HEK293 (cell line): ENCODE measurements around the gene SLC26A8.

Experiments used
- CTCF ChIA-PET: fragments of 350-600 bp; formaldehyde crosslinking; extraction: SDS; loops from one replicate; lab custom pipeline; 2021; ENCODE audit warnings: antibody characterized with exemption; lab: Yijun Ruan, JAX
- POLR2A ChIA-PET: fragments of 300-600 bp; formaldehyde crosslinking; extraction: SDS; loops from one replicate; lab custom pipeline; 2020; ENCODE audit warnings: antibody characterized with exemption, inconsistent platforms; lab: Yijun Ruan, JAX
- H3K27ac ChIP-seq: fragments of 200-500 bp; sonication (Bioruptor generic); 2 replicates; pipeline ENCODE4 v1.5.1; 2014; ENCODE audit warnings: low read depth, low read length, control low read depth, inconsistent platforms; ENCODE audit errors: extremely low read depth
- H3K36me3 ChIP-seq, 2 experiments: fragments of 200-500 bp in 1 of 2; sonication (Bioruptor generic) in 1 of 2; 1 replicate in 1 of 2; 2 replicates in 1 of 2; pipeline ENCODE4 v1.5.1; 2014 to 2017; ENCODE audit warnings: inconsistent platforms in 2 of 2, low read length in 2 of 2; ENCODE audit not compliant: control insufficient read depth in 2 of 2, insufficient read depth in 1 of 2
- H3K4me1 ChIP-seq: fragments of 200-500 bp; sonication (Bioruptor generic); 2 replicates; pipeline ENCODE4 v1.5.1; 2014; ENCODE audit warnings: mild to moderate bottlenecking, low read length, inconsistent platforms; ENCODE audit not compliant: control insufficient read depth, insufficient read depth
- H3K4me3 ChIP-seq: 2 replicates; pipeline ENCODE4 v1.5.1; 2011; ENCODE audit warnings: low read depth, mild to moderate bottlenecking, control low read depth, low read length, moderate library complexity
- H3K9me3 ChIP-seq: fragments of 200-500 bp; sonication (Bioruptor generic); 2 replicates; pipeline ENCODE4 v1.5.1; 2014; ENCODE audit warnings: low read depth, low read length, inconsistent platforms; ENCODE audit not compliant: control insufficient read depth, insufficient read depth
- GFI1B ChIP-seq: fragments of 450-650 bp; formaldehyde crosslinking; IDR thresholded peaks from 2 replicates; pipeline ENCODE4 v1.5.1; 2016; ENCODE audit warnings: missing biosample characterization, missing genetic modification characterization
- HOXC10 ChIP-seq: sonication (generic); formaldehyde crosslinking; IDR thresholded peaks from 2 replicates; pipeline ENCODE4 v1.8.1; 2023; ENCODE audit warnings: mild to moderate bottlenecking, missing genetic modification reagents
- KLF7 ChIP-seq: fragments of 450-650 bp; formaldehyde crosslinking; IDR thresholded peaks from 2 replicates; pipeline ENCODE4 v1.5.1; 2016; ENCODE audit warnings: missing biosample characterization, missing genetic modification characterization, borderline replicate concordance
- REPIN1 ChIP-seq: fragments of 450-650 bp; formaldehyde crosslinking; IDR thresholded peaks from 2 replicates; pipeline ENCODE4 v1.5.1; 2017; ENCODE audit warnings: missing biosample characterization, missing genetic modification characterization, low read depth
- SCRT2 ChIP-seq: fragments of 450-650 bp; formaldehyde crosslinking; IDR thresholded peaks from 2 replicates; pipeline ENCODE4 v1.5.1; 2016; ENCODE audit warnings: missing biosample characterization, missing genetic modification characterization
- SETDB1 ChIP-seq: IDR thresholded peaks from one replicate; pipeline ENCODE4 v1.6.1; 2017; ENCODE audit warnings: mild to moderate bottlenecking, low read length, moderate library complexity, mixed read lengths; ENCODE audit not compliant: insufficient read length
- ZNF155 ChIP-seq: fragments of 450-650 bp; formaldehyde crosslinking; IDR thresholded peaks from 2 replicates; pipeline ENCODE4 v1.5.1; 2016; ENCODE audit warnings: missing biosample characterization, missing genetic modification characterization
- ZNF174 ChIP-seq: fragments of 450-650 bp; formaldehyde crosslinking; IDR thresholded peaks from 2 replicates; pipeline ENCODE4 v1.5.0; 2017; ENCODE audit warnings: missing biosample characterization, mild to moderate bottlenecking, missing genetic modification characterization
- ZNF211 ChIP-seq: fragments of 450-650 bp; formaldehyde crosslinking; IDR thresholded peaks from 2 replicates; pipeline ENCODE4 v1.5.1; 2016; ENCODE audit warnings: low read depth, missing biosample characterization, missing genetic modification characterization
- ZNF350 ChIP-seq: fragments of 450-650 bp; formaldehyde crosslinking; IDR thresholded peaks from 2 replicates; pipeline ENCODE4 v1.5.0; 2017; ENCODE audit warnings: missing biosample characterization, mild to moderate bottlenecking, missing genetic modification characterization
- ZNF48 ChIP-seq: fragments of 450-650 bp; formaldehyde crosslinking; IDR thresholded peaks from 2 replicates; pipeline ENCODE4 v1.5.1; 2016; ENCODE audit warnings: missing biosample characterization, missing genetic modification characterization
- ZNF521 ChIP-seq: fragments of 450-650 bp; formaldehyde crosslinking; IDR thresholded peaks from 2 replicates; pipeline ENCODE4 v1.5.1; 2017; ENCODE audit warnings: missing biosample characterization, mild to moderate bottlenecking, missing genetic modification characterization
- ZNF529 ChIP-seq: fragments of 450-650 bp; formaldehyde crosslinking; IDR thresholded peaks from 2 replicates; pipeline ENCODE4 v1.5.1; 2017; ENCODE audit warnings: missing genetic modification characterization, missing biosample characterization; ENCODE audit not compliant: insufficient replicate concordance
- ZNF549 ChIP-seq: fragments of 450-650 bp; IDR thresholded peaks from 2 replicates; pipeline ENCODE4 v1.5.1; 2018; ENCODE audit warnings: missing biosample characterization, missing genetic modification characterization, mild to moderate bottlenecking, inconsistent platforms, moderate library complexity
- ZNF555 ChIP-seq: fragments of 450-650 bp; formaldehyde crosslinking; conservative IDR thresholded peaks from 2 replicates; pipeline ENCODE4 v1.5.1; 2017; ENCODE audit warnings: missing biosample characterization, mild to moderate bottlenecking, missing genetic modification characterization, inconsistent platforms
- ZNF571 ChIP-seq: fragments of 450-650 bp; formaldehyde crosslinking; IDR thresholded peaks from 2 replicates; pipeline ENCODE4 v1.5.0; 2017; ENCODE audit warnings: missing biosample characterization, missing genetic modification characterization
- ZNF585B ChIP-seq: fragments of 450-650 bp; formaldehyde crosslinking; IDR thresholded peaks from 2 replicates; pipeline ENCODE4 v1.5.1; 2016; ENCODE audit warnings: missing biosample characterization, missing genetic modification characterization
- ZNF610 ChIP-seq: fragments of 450-650 bp; formaldehyde crosslinking; IDR thresholded peaks from 2 replicates; pipeline ENCODE4 v1.5.1; 2016; ENCODE audit warnings: missing biosample characterization, missing genetic modification characterization, borderline replicate concordance
- ZNF747 ChIP-seq: fragments of 450-650 bp; formaldehyde crosslinking; IDR thresholded peaks from 2 replicates; pipeline ENCODE4 v1.5.1; 2016; ENCODE audit warnings: missing biosample characterization, missing genetic modification characterization
- ZNF791 ChIP-seq: fragments of 450-650 bp; formaldehyde crosslinking; IDR thresholded peaks from 2 replicates; pipeline ENCODE4 v1.5.1; 2016; ENCODE audit warnings: missing biosample characterization, missing genetic modification characterization
- ZNF792 ChIP-seq: fragments of 450-650 bp; formaldehyde crosslinking; IDR thresholded peaks from 2 replicates; pipeline ENCODE4 v1.5.1; 2016; ENCODE audit warnings: missing biosample characterization, missing genetic modification characterization
- ZNF830 ChIP-seq: fragments of 450-650 bp; IDR thresholded peaks from 2 replicates; pipeline ENCODE4 v1.5.0; 2018; ENCODE audit warnings: missing biosample characterization, missing genetic modification characterization, low read depth, mild to moderate bottlenecking, moderate library complexity
- ZNF837 ChIP-seq: fragments of 450-650 bp; formaldehyde crosslinking; IDR thresholded peaks from 2 replicates; pipeline ENCODE4 v1.5.1; 2016; ENCODE audit warnings: missing biosample characterization, missing genetic modification characterization
- ZNF843 ChIP-seq: fragments of 450-650 bp; formaldehyde crosslinking; IDR thresholded peaks from 2 replicates; pipeline ENCODE4 v1.5.1; 2016; ENCODE audit warnings: missing biosample characterization, missing genetic modification characterization
- ZXDB ChIP-seq: fragments of 450-650 bp; formaldehyde crosslinking; IDR thresholded peaks from 2 replicates; pipeline ENCODE4 v1.5.1; 2016; ENCODE audit warnings: missing biosample characterization, missing genetic modification characterization
- TF ChIP-seq, protein P1 (sequence below): fragments of 450-650 bp; IDR thresholded peaks from 2 replicates; pipeline ENCODE4 v1.5.1; 2018; ENCODE audit warnings: missing biosample characterization, missing genetic modification characterization
- TF ChIP-seq, protein P2 (sequence below): IDR thresholded peaks from 2 replicates; pipeline ENCODE4 v1.6.1; 2011; ENCODE audit warnings: mild to moderate bottlenecking, low read depth, low read length, borderline replicate concordance
- TF ChIP-seq, protein P3 (sequence below): fragments of 450-650 bp; formaldehyde crosslinking; IDR thresholded peaks from 2 replicates; pipeline ENCODE4; 2016; ENCODE audit warnings: missing biosample characterization, missing genetic modification characterization

SLC26A8 gene

DNA sequence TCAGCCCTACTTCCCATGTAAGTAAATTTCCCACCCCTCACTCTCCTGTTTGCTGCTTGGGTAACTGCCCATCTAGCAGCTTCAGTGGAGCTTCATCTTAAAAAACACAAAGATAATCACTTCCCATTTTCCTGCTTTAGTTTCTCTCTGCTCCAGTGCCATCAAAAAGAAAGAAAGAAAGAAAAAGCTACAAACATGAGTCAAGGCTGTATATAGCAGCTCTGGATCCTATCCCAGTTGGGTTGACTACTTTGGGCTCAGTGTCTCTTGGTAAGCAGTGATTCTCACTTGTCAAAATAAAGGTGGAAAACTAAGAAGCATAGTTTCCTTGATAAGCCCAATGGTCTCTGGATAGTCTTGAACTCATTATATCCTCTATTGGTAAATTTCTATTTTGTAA, 54.8 kb downstream of the SLC26A8 start:
- H3K36me3 ChIP-seq = no peaks in the 10 kb centered on the region
- H3K4me3 ChIP-seq = no peak overlapping the region
- TF ChIP-seq ZNF837 = no peak
- no peak for TF ChIP-seq ZNF529
- TF ChIP-seq ZNF843 (tag by site-specific recombination) = no peak
- TF ChIP-seq ZNF211 (tag by site-specific recombination) = no peak
- TF ChIP-seq SCRT2 (tag by site-specific recombination) = no peak
- TF ChIP-seq ZNF610 = no peak
- no peak for TF ChIP-seq ZNF521
- TF ChIP-seq, protein P1, sequence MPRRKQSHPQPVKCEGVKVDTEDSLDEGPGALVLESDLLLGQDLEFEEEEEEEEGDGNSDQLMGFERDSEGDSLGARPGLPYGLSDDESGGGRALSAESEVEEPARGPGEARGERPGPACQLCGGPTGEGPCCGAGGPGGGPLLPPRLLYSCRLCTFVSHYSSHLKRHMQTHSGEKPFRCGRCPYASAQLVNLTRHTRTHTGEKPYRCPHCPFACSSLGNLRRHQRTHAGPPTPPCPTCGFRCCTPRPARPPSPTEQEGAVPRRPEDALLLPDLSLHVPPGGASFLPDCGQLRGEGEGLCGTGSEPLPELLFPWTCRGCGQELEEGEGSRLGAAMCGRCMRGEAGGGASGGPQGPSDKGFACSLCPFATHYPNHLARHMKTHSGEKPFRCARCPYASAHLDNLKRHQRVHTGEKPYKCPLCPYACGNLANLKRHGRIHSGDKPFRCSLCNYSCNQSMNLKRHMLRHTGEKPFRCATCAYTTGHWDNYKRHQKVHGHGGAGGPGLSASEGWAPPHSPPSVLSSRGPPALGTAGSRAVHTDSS = no peak
- TF ChIP-seq ZNF830 (tag by site-specific recombination) = no peak
- TF ChIP-seq, protein P2, sequence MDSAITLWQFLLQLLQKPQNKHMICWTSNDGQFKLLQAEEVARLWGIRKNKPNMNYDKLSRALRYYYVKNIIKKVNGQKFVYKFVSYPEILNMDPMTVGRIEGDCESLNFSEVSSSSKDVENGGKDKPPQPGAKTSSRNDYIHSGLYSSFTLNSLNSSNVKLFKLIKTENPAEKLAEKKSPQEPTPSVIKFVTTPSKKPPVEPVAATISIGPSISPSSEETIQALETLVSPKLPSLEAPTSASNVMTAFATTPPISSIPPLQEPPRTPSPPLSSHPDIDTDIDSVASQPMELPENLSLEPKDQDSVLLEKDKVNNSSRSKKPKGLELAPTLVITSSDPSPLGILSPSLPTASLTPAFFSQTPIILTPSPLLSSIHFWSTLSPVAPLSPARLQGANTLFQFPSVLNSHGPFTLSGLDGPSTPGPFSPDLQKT = no peak
- TF ChIP-seq ZNF792 (tag by site-specific recombination) = no peak
- no peak for TF ChIP-seq ZXDB (tag by site-specific recombination)
- H3K4me1 ChIP-seq = no peaks in the 10 kb centered on the region; the same call in 1 of the 2 replicates
- CTCF ChIA-PET = interaction anchor here (1.2 to 1.6 kb wide), 2 partner anchors 58 to 126 kb away, joined by 3 to 5 read pairs; partner anchors contain the start of gene MAPK14
- no peaks in the 10 kb centered on the region for H3K9me3 ChIP-seq
- POLR2A ChIA-PET = no interaction called here
- H3K27ac ChIP-seq = no peak overlapping the region

DNA sequence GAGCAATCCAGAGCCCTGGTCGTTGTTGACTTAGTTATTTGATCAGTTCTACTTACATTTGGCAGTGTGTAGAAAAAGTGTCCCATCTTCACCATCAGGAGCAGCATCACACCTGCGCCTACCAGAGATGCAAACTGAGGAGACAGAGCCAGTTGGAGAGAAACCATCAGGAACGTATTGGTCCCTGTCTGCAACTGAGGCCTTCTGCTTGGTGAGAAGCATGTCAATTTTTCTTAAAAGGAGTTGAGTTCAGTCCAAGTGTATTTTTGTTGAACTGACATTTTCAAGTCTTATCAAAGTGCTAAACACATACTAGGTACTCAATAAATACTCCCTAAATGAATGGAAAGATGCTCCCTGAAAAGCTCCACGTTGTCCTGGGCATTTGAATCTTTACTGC, 55.6 kb downstream of the SLC26A8 start:
- no peaks in the 10 kb centered on the region; the same call in 1 of the 2 replicates for H3K4me1 ChIP-seq
- ChIA-PET CTCF (interaction anchor here (1.2 to 1.6 kb wide), 2 partner anchors 59 to 126 kb away, joined by 3 to 5 read pairs; partner anchors contain the start of gene MAPK14), POLR2A (interaction anchor here (0.6 kb wide), 1 partner anchor 145 kb away, joined by 4 read pairs; no protein-coding TSS in a partner anchor)
- no peak overlapping the region for H3K4me3 ChIP-seq
- no peaks in the 10 kb centered on the region for H3K9me3 ChIP-seq
- no peak overlapping the region for H3K27ac ChIP-seq
- H3K36me3 ChIP-seq = no peaks in the 10 kb centered on the region
- no peak for TF ChIP-seq ZNF174 (tag by site-specific recombination)
- TF ChIP-seq SETDB1 = no peak
- TF ChIP-seq, protein P3, sequence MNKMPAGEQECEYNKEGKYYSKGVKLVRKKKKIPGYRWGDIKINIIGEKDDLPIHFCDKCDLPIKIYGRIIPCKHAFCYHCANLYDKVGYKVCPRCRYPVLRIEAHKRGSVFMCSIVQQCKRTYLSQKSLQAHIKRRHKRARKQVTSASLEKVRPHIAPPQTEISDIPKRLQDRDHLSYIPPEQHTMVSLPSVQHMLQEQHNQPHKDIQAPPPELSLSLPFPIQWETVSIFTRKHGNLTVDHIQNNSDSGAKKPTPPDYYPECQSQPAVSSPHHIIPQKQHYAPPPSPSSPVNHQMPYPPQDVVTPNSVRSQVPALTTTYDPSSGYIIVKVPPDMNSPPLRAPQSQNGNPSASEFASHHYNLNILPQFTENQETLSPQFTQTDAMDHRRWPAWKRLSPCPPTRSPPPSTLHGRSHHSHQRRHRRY (tag by site-specific recombination) = no peak
- no peak for TF ChIP-seq ZNF350 (tag by site-specific recombination)
- TF ChIP-seq ZNF610 = no peak
- no peak for TF ChIP-seq ZNF585B (tag by site-specific recombination)
- TF ChIP-seq ZNF48 (tag by site-specific recombination) = no peak
- TF ChIP-seq ZNF555 (tag by site-specific recombination) = no peak
- no peak for TF ChIP-seq REPIN1 (tag by site-specific recombination)
- no peak for TF ChIP-seq ZNF791 (tag by site-specific recombination)
- TF ChIP-seq ZNF549 (tag by site-specific recombination) = no peak
- TF ChIP-seq GFI1B (tag by site-specific recombination) = no peak
- TF ChIP-seq HOXC10 (CRISPR knock-in tag) = no peak
- no peak for TF ChIP-seq ZNF155 (tag by site-specific recombination)
- TF ChIP-seq ZNF571 = no peak
- TF ChIP-seq ZNF747 (tag by site-specific recombination) = no peak
- TF ChIP-seq KLF7 = no peak
